Measurements from ENCODE around the gene PARVG.

The PARVG gene

DNA sequence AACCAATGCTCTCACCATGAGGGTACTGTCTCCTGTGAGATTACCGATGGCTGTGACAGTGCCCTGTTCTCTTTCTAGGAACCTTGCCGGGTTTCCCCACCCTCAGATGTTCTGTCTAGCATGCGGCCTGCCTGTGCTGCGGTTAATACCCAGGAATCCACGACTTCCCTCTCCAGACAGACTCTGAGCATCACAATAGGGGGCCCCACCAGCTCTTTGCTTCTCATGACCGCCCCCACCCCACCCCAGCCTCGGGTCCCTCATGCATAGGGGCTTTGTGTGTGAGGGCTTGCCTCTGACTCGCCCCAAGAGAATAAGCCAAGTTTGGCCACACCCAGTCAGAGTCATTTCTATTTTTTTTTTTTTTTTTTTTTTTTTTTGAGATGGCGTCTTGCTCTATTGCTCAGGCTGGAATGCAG, 10.3 kb downstream of the PARVG start:
- no peak overlapping the region for H3K4me3 ChIP-seq (ENCODE audit: low read length)
- no peak for DNase-seq (ENCODE audit: low read depth, low spot score)

DNA sequence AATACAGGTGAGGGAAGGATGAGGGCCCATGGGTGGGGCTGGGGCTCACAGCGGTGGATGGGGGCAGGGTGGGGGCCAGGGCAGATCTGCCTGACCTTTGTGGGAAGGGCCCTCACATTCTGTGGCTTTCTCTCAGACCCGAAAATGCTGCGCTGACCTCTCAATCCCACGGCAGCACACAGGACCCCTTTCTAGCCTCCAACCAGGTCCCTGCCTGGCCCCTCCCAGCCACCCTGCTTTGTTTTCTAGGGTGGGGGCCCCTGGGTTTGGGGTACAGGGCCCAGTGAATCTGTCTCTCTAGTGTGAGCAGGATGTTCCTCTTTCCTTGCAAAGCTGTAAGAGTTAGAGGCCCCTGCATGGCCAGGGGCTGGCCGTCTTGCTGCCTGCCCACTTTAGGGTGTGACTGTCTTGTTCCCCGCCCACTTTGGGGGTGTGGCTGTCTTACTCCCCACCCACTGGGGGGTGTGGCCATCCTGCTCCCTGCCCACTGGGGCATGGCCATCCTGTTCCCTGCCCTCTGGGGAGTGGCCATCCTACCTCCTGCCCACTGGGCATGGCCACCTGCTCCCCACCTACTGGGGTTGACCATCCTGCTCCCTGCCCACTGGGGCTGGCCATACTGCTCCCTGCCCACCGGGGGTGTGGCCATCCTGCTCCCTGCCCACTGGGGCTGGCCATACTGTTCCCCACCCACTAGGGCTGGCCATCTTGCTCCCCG, 11.5 kb downstream of the PARVG start:
- H3K4me3 ChIP-seq (ENCODE audit: low read length), result no peak overlapping the region
- DNase-seq (ENCODE audit: low read depth, low spot score), result peak; percentile 38

DNA sequence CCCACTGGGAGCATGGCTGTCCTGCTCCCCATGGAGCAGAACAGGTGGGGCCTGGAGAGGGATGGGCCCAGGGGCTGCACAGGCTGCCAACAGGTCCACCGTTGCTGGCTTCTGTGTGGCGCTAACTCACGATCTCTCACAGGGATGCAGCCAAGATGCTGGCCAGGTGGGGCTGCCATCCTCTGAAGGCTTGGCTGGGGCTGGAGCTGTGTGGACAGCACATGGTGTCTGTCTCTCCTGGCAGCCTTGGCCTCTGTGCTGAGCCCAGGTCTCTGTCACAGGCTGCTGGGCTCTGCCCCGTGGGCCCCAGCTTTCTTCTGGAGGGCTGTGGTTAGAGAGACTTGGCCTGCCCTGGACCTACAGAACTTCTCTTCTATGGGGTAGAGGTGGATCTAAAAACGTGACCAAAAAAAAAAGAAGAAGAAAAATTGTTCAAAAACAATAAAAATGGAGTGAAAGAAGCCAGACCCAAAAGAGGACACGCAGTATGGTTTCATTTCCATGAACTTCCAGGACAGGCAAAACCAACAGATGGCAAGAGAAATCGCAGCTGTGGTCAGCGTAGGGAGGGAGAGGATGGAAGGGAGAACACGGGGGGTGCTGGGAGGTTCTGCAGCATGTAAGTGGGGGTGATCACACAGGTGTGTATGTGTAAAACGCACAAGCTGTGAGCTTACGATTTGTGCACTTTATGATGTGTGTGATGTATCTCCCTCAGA, 12.2 kb downstream of the PARVG start:
- DNase-seq (ENCODE audit: low read depth, low spot score), result no peak
- H3K4me3 ChIP-seq (ENCODE audit: low read length), result no peak overlapping the region

DNA sequence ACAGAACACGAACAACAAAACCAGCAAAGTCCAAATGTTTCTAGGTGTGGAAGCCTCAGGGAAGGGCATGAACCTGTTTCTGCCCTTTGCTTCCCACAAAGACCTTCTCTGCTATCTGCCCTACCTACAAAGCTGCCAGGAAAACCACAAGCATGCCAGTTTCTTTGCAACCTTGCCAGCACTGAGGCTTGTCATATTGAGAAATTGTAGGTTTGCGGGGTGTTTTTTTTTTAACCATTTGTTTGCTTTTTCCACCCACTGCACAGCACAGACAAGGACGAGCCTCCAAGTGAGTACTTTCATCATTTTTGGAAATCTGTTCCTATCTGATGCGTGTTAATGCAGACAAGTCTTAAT, 12.8 kb downstream of the PARVG start:
- peak; percentile 69 for DNase-seq (ENCODE audit: low read depth, low spot score)
- H3K4me3 ChIP-seq (ENCODE audit: low read length), result no peak overlapping the region

DNA sequence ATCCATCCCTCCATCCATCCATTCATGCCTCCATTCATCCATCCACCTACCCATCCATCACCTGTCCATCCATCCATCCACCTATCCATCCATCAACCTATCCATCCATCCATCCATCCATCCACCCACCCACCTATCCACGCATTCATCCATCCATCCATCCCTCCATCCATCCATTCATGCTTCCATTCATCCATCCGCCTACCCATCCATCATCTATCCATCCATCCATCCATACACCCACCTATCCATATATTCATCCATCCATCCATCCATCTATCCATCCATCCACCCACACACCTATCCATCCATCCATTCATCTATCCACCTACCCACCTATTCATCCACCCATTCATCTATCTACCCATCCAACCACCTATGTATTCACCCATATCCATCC, 13.8 kb downstream of the PARVG start:
- no peak overlapping the region for H3K4me3 ChIP-seq (ENCODE audit: low read length)
- DNase-seq (ENCODE audit: low read depth, low spot score), result no peak

DNA sequence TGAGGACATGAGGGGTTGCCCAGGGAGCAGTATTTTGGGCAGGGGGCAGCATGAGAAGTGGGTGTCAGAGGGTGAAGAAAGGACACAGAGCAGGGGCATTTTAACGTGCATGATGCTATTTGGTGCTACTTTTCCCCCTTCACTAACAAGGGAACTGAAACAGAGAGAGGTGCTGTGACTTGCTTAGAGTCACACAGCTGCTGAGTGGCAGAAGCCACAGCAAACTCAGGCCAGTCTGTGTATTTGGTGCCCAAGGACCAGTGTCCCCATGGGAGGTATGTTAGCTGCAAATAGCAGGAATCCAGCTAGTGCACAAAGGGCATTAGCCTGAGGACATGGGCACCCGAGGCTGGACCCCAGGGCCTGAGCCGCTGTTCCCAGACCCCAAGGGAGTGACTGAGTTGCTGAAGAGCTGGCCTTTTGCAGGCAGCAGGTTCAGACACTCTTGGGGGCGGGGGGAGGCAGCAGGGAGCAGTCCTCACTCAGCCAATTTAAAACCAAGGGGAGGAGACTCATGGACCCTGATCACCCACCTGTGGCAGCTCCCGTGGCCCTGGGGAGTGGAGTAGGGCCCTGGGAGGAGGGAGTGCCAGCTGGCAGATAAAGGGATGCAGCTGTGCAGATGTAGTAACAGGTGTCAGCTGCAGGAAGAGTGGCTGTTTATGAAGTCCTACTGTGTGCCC, 14.6 kb downstream of the PARVG start:
- H3K4me3 ChIP-seq (ENCODE audit: low read length), result no peak overlapping the region
- DNase-seq (ENCODE audit: low read depth, low spot score), result no peak

DNA sequence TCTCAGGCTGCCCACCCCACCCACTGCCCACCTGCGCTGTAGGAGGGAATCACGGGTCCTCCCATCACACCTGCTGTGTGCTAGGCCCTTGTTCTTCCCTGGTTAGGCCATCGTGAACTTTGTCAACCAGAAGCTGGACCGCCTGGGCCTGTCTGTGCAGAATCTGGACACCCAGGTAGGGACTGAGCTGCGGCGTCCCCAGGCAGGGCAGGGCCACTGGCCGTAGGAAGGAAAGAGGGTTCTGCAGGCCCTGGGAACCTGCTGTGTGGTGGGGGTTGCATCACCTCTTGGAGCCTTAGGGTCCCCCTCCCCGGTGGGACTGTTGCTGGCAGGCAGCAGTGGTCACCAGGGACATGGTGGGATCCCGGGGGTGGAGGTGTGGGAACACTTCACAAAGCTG, 15.5 kb downstream of the PARVG start:
- DNase-seq (ENCODE audit: low read depth, low spot score), result no peak
- no peak overlapping the region for H3K4me3 ChIP-seq (ENCODE audit: low read length)

DNA sequence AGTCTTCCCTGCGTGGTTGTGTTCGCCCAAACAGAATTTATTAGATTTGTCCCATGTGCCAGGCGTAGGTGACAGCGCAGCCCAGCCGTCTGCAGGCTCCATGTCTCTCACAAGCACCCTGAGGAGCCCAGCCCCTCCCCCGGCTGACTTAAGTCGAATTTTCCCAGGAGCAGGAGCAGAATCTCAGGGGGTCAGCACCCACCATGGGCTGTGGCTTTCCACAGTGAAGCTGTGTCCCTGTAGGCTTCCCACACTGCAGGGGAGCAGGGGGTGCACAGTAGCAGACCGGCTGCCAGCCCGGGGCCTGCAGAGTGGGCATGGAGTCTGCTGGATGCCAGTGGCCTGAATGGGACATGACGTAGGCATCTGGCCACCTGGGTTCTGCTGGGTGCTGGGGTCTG, 16.0 kb downstream of the PARVG start:
- DNase-seq (ENCODE audit: low read depth, low spot score), result no peak
- H3K4me3 ChIP-seq (ENCODE audit: low read length), result no peak overlapping the region

DNA sequence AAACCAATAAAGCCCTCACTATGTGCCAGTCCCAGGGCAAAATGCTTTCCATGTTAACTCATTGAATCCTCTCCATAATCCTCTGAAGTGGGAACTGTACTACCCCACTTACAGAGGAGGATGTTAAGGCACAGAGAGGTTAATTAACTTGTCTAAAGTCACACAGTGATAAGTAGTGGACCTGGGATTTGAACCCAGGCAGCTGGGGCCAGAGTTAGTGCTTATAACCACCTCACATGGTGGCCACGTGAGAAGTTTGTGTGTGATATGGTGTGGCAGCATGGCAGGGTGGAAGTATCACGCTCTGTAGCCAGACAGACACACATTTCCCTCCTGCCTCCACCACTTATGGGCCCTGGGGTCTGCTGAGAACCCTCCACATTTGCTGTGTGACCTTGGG, 16.5 kb downstream of the PARVG start:
- DNase-seq (ENCODE audit: low read depth, low spot score), result no peak
- no peak overlapping the region for H3K4me3 ChIP-seq (ENCODE audit: low read length)

DNA sequence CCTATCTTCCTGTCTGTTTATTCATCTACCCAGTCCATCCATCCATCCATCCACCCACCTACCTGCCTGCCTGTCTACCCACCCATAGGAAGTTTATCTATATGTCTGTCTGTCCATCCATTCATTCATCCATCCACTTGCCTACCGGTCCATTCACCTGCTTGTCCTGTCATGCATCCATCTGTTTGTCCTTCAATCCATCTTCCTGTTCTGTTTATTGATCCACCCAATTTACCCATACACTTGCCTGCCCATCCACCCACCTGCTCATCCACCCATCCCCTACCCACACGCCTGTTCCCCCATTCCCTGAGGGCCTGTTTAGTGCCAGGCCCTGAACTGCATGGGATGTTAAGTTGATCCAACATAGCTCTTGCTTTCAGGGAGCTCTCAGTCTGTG, 18.4 kb downstream of the PARVG start:
- DNase-seq (ENCODE audit: low read depth, low spot score), result no peak
- H3K4me3 ChIP-seq (ENCODE audit: low read length), result no peak overlapping the region

DNA sequence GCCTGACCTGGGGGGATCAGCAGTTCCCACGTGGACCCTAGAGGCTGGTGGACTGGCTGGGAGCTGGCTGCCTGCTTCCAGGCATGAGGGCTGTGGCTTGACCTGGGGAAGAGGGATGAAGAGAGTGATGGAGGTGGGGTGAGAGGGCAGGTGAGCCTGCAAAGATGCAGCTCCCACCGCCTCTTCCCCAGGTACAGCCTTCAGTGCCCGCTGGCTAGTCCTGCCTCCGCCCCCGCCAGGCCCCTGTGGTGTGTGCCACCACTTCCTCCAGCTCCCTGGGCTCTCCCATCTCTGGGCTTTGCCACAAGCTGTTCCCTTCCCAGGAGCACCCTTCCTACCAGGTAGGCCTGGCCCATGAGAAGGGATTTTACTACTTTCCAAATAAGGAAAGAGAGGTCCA, 19.1 kb downstream of the PARVG start:
- DNase-seq (ENCODE audit: low read depth, low spot score), result no peak
- H3K4me3 ChIP-seq (ENCODE audit: low read length), result no peak overlapping the region

DNA sequence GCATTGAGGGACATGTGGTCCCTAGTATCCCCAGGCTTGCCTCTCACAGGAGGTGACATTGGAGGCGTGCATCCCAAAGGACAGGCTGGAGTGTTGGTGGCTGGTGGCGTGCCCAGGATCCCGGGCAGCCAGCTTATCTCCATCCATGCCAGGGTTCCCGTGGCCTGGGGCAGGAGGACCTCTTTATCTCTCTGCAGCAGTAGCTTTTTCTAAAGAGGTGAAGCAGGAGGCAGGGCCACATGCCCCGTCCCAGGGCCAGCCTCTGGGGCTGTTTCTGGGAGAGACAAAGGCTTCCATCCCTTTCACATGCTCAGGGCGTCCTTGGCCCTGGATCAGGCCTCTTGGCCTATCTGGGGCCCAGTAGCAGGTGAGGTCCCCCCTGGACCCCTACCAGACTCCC, 19.7 kb downstream of the PARVG start:
- DNase-seq (ENCODE audit: low read depth, low spot score), result no peak
- no peak overlapping the region for H3K4me3 ChIP-seq (ENCODE audit: low read length)

DNA sequence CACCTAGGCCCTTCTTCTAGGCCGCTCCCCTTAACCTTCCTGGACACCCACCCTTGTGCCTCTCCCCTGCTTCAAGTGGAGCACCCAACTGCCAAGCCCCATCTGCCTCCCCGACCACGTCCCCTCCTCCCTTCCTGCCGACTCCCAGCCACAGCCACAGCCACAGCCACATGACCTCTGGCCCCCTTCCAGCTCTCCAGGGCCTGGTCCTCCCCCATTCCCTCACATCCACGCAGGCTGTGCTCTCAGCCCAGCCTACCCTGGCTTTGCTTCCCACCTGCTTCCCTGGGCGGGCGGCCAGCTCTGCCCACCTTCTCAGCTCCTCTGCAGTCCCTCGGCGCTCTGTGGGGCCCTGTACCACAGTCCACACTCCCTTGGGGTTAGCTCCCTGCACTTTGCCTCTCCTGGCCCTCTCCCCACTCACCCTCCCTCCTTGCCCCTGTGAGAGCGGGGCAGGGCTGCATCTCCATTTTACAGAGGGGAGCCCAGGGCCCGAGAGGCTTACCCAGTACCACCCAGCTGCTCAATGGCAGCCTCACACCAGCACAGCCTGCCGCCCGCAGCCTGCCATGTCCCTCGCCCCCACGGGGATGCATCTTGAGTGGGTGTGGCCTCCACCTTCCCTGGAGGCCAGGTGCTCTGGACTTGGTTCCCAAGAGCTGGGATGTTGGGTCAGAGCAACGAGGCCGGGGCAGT, 20.3 kb downstream of the PARVG start:
- peak; percentile 10 for DNase-seq (ENCODE audit: low read depth, low spot score)

DNA sequence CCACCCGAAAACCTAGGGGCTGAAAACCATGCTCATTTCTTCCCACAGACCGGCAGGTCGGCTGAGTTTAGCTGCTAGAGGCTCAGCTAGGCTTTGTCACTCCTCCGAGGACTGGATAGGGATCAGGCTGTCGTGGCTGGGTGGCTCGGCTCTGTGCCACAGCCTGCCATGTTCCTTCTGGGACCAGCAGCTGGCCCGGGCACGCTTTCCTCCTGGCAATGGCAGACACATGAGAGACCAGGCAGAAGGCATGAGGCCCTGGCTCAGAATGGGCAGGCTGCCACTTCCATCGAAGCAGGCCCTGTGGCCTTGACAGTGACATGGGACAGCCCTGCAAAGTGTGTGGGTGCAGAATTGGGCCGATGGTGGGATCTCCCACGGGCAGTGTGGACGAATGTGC, 20.9 kb downstream of the PARVG start:
- H3K4me3 ChIP-seq (ENCODE audit: low read length), result no peak overlapping the region
- DNase-seq (ENCODE audit: low read depth, low spot score), result no peak

More for the DNA sequence above, 20.3 kb downstream of the PARVG start:
- no peak overlapping the region for H3K4me3 ChIP-seq (ENCODE audit: low read length)

DNA sequence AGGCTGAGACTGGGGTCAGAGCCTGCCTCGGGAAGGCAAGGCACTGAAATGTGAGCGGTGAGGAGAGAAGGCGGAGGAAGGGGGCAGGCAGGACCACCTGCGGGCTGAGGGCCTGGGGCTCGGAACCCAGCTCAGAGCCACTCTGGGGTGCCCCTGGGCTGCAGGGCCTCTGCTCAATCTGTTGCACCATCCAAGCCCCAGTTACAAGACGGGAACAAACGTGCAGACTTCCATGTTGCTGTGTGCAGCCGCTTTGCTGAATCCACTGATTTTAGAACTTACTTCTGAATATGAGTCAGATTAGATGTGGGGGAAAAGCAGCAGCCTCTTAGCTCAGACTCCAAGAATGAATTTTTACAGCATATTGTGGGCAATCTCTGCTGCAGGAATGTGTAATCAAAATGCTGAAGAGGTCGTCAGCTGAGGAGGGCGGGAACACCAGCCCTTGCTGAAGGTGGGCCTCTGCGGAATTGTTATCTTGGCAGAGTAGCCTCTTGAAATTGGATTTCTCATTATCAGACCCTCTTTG, 21.6 kb downstream of the PARVG start:
- no peak for DNase-seq (ENCODE audit: low read depth, low spot score)
- no peak overlapping the region for H3K4me3 ChIP-seq (ENCODE audit: low read length)

DNA sequence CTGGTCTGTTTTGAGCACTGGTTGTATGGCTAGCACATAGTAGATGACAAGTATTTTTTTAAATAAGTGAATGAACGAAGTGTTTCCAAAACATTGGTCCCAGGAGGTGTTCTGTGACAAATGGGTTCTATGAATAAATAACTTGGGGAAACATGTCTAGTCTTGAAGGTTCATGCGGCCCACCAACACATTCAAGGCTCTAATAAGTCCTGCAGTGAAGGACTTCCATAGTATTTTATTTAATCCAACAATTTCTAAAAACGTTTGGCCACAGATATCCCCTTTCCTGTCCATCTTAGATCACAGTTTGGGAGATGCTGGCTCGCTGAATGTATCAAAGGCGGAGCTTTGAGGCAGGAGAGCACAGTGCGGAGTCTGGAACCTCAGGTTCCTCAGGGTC, 22.5 kb downstream of the PARVG start:
- no peak overlapping the region for H3K4me3 ChIP-seq (ENCODE audit: low read length)
- DNase-seq (ENCODE audit: low read depth, low spot score), result no peak

DNA sequence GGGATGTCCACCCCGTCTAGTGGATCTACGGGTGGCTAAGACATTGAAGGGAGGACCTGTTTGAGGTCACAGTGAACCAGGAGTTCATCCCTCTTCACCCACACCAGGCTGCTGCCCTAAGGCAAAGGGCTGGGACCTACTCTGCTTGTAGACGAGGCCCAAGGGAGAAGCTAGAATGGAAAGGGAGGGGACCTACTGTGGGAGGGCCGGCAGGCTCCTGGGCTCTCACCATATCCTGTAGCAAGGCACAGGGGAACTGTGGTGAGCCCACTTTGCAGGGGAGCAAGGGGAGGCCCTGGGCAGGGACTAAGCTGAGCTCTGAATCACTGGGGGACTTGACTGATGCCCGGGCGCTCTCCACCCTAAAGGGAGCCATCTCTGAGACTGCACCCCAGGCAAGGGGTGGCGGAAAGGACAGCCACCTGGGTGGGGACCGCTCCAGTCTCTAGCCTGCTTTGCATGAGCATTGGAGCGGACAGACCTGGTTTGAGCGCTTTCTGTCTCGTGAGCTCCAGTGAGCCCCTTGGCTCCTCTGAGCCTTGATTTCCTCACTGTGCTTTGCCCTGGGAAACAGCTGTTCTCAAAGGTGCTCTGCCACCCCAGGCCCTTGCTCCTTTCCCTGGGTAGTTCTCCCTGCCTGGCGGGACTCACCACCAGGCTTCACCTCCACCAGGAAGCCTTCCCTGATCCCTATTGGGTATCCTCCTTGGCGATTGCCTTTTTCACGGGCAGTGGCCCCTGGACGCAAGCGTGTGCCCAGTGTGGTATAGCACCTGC, 24.2 kb downstream of the PARVG start:
- no peak for DNase-seq (ENCODE audit: low read depth, low spot score)
- H3K4me3 ChIP-seq (ENCODE audit: low read length), result no peak overlapping the region

DNA sequence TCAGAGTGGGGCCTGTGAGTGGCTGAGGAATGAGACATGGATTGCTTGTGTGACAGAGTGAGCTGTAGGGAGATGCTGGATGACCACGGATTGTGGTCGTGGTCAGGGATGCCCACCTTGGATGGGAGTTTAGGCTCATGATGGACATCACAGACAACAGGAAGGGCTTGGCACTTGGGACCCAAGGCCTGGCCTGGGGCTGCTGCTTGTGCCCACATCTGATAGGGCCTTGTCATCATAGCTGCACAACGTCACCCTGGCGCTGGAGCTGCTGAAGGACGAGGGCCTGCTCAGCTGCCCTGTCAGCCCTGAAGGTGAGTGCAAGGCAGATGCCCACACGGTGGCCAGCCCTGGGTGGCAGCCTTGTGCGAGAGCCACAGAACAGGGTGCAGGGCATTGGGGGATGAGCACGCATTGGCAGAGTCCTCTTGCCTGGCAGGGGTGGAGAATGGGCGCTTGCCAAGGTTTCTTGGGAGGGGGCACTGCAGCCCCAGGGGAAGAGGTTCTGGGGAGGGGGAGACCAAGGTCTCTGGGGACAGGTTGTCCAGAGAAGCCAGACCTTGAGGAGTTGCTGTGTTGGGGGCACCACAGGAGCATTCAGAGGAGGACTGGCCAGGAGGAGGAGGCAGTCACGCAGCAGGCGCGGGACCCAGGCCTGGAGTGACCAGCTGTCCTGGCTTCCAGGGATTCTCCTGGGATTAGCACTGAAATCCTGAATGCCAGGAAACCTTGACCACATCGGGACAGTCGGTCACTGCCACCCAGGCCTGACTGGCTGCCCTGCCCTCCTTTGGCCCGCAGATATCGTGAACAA, 25.0 kb downstream of the PARVG start:
- no peak overlapping the region for H3K4me3 ChIP-seq (ENCODE audit: low read length)
- no peak for DNase-seq (ENCODE audit: low read depth, low spot score)

Measured in Jurkat, Clone E6-1 (cell line).